ENCODE results near the gene NFATC1.

- TF ChIP-seq POLR2A (IDR thresholded peaks at IDR 0.05) (no peak), CTCF (IDR thresholded peaks at IDR 0.05) (no peak)
Observed at GRCh38 chr18:79387615-79388014, 8.1 kb upstream of the NFATC1 start.
